ENCODE measurements around the gene NRXN3.

Gene NRXN3

GRCh38 chr14:78141590-78141989 is 28.6 kb upstream of the NRXN3 start:
- Histone ChIP-seq H3K27me3 (ENCODE audit: control insufficient read depth in 5 of 5, insufficient read depth in 4 of 5, low read length in 5 of 5) (no peaks in the 10 kb centered on the region), H3K4me1 (ENCODE audit: control insufficient read depth in 5 of 5, insufficient read depth in 5 of 5, low read length in 5 of 5) (no peaks in the 10 kb centered on the region), H3K4me3 (ENCODE audit: low read depth in 1 of 5, low read length in 5 of 5) (no peak overlapping the region), H3K36me3 (ENCODE audit: control insufficient read depth in 5 of 5, insufficient read depth in 5 of 5, low read length in 5 of 5) (no peaks in the 10 kb centered on the region), H3K27ac (ENCODE audit: low read depth, low read length) (no peak overlapping the region), H3K9ac (ENCODE audit: low read length in 5 of 5) (no peak overlapping the region), H3K9me3 (ENCODE audit: control insufficient read depth in 5 of 5, low read length in 5 of 5) (peaks cover 0 to 3% (median 0%) of the 10 kb centered on the region in 5 donors)

DNA sequence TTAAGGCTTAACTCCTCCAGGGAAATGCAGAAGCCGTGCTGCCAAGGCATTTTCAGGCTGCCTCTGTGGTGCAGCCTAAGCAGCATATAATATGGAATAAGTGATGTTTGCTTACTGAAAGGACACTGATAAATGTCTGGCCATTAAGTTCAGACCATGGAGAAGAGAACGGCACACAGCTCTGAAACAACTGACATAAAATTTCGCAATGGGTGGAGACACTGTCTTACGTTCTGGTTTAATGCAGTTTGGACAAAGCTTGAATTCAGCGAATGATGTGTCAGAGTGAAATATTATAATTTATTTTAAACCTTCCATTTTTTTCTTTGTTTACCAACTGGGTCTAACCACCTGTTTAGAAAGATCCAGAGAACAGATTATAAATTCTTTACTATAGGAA is 27.2 kb upstream of the NRXN3 start:
- Histone ChIP-seq H3K27me3 (ENCODE audit: control insufficient read depth in 5 of 5, insufficient read depth in 4 of 5, low read length in 5 of 5) (no peaks in the 10 kb centered on the region), H3K9me3 (ENCODE audit: control insufficient read depth in 5 of 5, low read length in 5 of 5) (no peaks in the 10 kb centered on the region), H3K4me3 (ENCODE audit: low read depth in 1 of 5, low read length in 5 of 5) (no peak overlapping the region), H3K36me3 (ENCODE audit: control insufficient read depth in 5 of 5, insufficient read depth in 5 of 5, low read length in 5 of 5) (no peaks in the 10 kb centered on the region), H3K27ac (ENCODE audit: low read depth, low read length) (no peak overlapping the region), H3K9ac (ENCODE audit: low read length in 5 of 5) (no peak overlapping the region), H3K4me1 (ENCODE audit: control insufficient read depth in 5 of 5, insufficient read depth in 5 of 5, low read length in 5 of 5) (no peaks in the 10 kb centered on the region)

DNA sequence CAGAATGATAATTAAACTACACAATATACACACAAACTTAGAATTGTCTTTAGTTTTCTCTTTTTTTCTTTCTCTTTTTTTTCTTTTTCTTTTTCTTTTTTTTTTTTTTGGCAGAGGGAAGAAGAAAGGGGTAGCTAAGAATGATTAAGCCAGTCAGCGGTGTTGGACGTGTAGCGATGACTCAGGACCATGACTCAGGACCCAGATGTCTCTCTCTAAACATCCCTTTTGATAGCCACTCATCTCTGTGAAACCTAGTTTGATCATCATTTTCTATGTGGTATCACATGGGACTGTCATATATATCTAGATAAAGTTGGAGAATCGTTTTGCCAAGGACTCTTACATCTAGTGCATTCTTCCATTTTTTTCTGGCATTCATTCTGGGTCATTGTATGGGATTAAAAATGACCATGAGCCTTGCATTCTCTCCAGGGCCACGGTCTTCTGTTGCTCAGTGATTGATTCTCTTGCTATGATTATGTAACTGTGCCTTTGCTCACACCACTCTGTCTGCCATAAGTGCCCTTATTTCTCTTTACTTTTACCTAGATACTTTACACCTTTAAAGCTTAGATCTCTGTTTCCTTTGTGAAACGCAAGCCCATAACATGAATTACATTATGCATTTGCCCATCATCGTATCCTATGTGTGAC is 26.6 kb upstream of the NRXN3 start:
- no peak overlapping the region for H3K27ac ChIP-seq (ENCODE audit: low read depth, low read length)
- H3K9me3 ChIP-seq (ENCODE audit: control insufficient read depth in 5 of 5, low read length in 5 of 5), result no peaks in the 10 kb centered on the region

DNA sequence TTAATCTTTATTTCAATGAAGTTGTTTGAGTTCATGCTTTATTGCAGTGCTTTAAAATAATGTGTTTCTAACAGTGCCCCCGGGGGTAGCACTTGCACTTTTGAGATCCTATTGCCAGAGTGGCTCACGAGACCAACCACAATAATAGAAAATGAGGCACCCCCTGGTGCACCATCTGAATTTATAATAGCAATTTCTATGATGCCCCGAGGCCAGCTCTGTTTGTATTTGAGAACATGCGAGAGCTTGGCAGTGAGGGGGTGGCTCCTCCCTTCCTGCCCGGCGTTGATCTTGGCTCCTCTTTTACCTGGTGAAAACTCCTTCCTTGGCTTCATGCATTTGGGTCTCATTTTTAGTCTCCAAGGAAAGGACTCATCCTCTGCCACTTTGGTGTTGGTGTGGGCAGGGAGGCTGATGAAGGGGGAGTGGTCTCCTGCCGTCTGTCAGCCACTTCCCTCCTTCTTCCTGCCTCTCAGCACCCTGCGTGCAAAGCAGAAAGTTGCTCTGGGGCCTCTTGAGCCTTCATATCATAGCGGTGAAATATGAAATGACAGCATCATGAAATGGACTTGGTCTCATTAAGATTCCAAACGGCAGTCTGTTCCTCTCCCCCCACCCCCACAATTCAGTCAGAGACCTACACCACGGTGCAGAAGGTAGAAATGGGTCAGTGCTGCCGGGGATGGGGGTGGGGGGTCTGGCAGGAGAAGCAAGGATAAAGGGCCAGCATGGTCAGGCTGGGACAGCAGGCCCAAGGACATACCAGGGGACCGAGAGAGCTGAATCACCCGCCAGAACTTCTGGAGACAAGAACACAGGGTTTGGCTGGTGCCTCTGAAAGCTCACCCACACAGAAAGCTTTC is 17.7 kb upstream of the NRXN3 start:
- Histone ChIP-seq H3K27ac (ENCODE audit: low read depth, low read length) (no peak overlapping the region), H3K36me3 (ENCODE audit: control insufficient read depth in 5 of 5, insufficient read depth in 5 of 5, low read length in 5 of 5) (no peaks in the 10 kb centered on the region), H3K9ac (ENCODE audit: low read length in 5 of 5) (no peak overlapping the region), H3K4me3 (ENCODE audit: low read depth in 1 of 5, low read length in 5 of 5) (no peak overlapping the region), H3K27me3 (ENCODE audit: control insufficient read depth in 5 of 5, insufficient read depth in 4 of 5, low read length in 5 of 5) (peaks cover 0 to 3% (median 0%) of the 10 kb centered on the region in 5 donors), H3K9me3 (ENCODE audit: control insufficient read depth in 5 of 5, low read length in 5 of 5) (no peaks in the 10 kb centered on the region), H3K4me1 (ENCODE audit: control insufficient read depth in 5 of 5, insufficient read depth in 5 of 5, low read length in 5 of 5) (no peaks in the 10 kb centered on the region)

More for the DNA sequence above, 26.6 kb upstream of the NRXN3 start:
- H3K36me3 ChIP-seq (ENCODE audit: control insufficient read depth in 5 of 5, insufficient read depth in 5 of 5, low read length in 5 of 5), result no peaks in the 10 kb centered on the region
- no peak overlapping the region for H3K4me3 ChIP-seq (ENCODE audit: low read depth in 1 of 5, low read length in 5 of 5)
- H3K9ac ChIP-seq (ENCODE audit: low read length in 5 of 5), result no peak overlapping the region
- no peaks in the 10 kb centered on the region for H3K27me3 ChIP-seq (ENCODE audit: control insufficient read depth in 5 of 5, insufficient read depth in 4 of 5, low read length in 5 of 5)
- H3K4me1 ChIP-seq (ENCODE audit: control insufficient read depth in 5 of 5, insufficient read depth in 5 of 5, low read length in 5 of 5), result no peaks in the 10 kb centered on the region

- no peaks in the 10 kb centered on the region for H3K4me1 ChIP-seq (ENCODE audit: control insufficient read depth in 5 of 5, insufficient read depth in 5 of 5, low read length in 5 of 5)
- no peaks in the 10 kb centered on the region for H3K9me3 ChIP-seq (ENCODE audit: control insufficient read depth in 5 of 5, low read length in 5 of 5)
- H3K4me3 ChIP-seq (ENCODE audit: low read depth in 1 of 5, low read length in 5 of 5), result no peak overlapping the region
- no peak overlapping the region for H3K9ac ChIP-seq (ENCODE audit: low read length in 5 of 5)
- no peak overlapping the region for H3K27ac ChIP-seq (ENCODE audit: low read depth, low read length)
- peaks cover 0 to 3% (median 0%) of the 10 kb centered on the region in 5 donors for H3K27me3 ChIP-seq (ENCODE audit: control insufficient read depth in 5 of 5, insufficient read depth in 4 of 5, low read length in 5 of 5)
- no peaks in the 10 kb centered on the region for H3K36me3 ChIP-seq (ENCODE audit: control insufficient read depth in 5 of 5, insufficient read depth in 5 of 5, low read length in 5 of 5)
Measured at GRCh38 chr14:78153064-78153341, 17.2 kb upstream of the NRXN3 start.

- Histone ChIP-seq H3K27ac (ENCODE audit: low read depth, low read length) (no peak overlapping the region), H3K9me3 (ENCODE audit: control insufficient read depth in 5 of 5, low read length in 5 of 5) (no peaks in the 10 kb centered on the region), H3K9ac (ENCODE audit: low read length in 5 of 5) (no peak overlapping the region), H3K4me3 (ENCODE audit: low read depth in 1 of 5, low read length in 5 of 5) (no peak overlapping the region), H3K36me3 (ENCODE audit: control insufficient read depth in 5 of 5, insufficient read depth in 5 of 5, low read length in 5 of 5) (no peaks in the 10 kb centered on the region), H3K4me1 (ENCODE audit: control insufficient read depth in 5 of 5, insufficient read depth in 5 of 5, low read length in 5 of 5) (no peaks in the 10 kb centered on the region), H3K27me3 (ENCODE audit: control insufficient read depth in 5 of 5, insufficient read depth in 4 of 5, low read length in 5 of 5) (peaks cover 0 to 3% (median 0%) of the 10 kb centered on the region in 5 donors)
Measured at GRCh38 chr14:78154827-78155226, 15.3 kb upstream of the NRXN3 start.

GRCh38 chr14:78156196-78156595 is 14.0 kb upstream of the NRXN3 start:
- no peaks in the 10 kb centered on the region for H3K27me3 ChIP-seq (ENCODE audit: control insufficient read depth in 5 of 5, insufficient read depth in 4 of 5, low read length in 5 of 5)
- H3K36me3 ChIP-seq (ENCODE audit: control insufficient read depth in 5 of 5, insufficient read depth in 5 of 5, low read length in 5 of 5), result no peaks in the 10 kb centered on the region
- no peaks in the 10 kb centered on the region for H3K9me3 ChIP-seq (ENCODE audit: control insufficient read depth in 5 of 5, low read length in 5 of 5)
- H3K4me1 ChIP-seq (ENCODE audit: control insufficient read depth in 5 of 5, insufficient read depth in 5 of 5, low read length in 5 of 5), result no peaks in the 10 kb centered on the region
- H3K9ac ChIP-seq (ENCODE audit: low read length in 5 of 5), result no peak overlapping the region
- no peak overlapping the region for H3K27ac ChIP-seq (ENCODE audit: low read depth, low read length)
- H3K4me3 ChIP-seq (ENCODE audit: low read depth in 1 of 5, low read length in 5 of 5), result no peak overlapping the region

GRCh38 chr14:78157494-78158437 is 12.4 kb upstream of the NRXN3 start:
- Histone ChIP-seq H3K4me1 (ENCODE audit: control insufficient read depth in 5 of 5, insufficient read depth in 5 of 5, low read length in 5 of 5) (no peaks in the 10 kb centered on the region), H3K9me3 (ENCODE audit: control insufficient read depth in 5 of 5, low read length in 5 of 5) (no peaks in the 10 kb centered on the region), H3K36me3 (ENCODE audit: control insufficient read depth in 5 of 5, insufficient read depth in 5 of 5, low read length in 5 of 5) (no peaks in the 10 kb centered on the region), H3K27ac (ENCODE audit: low read depth, low read length) (no peak overlapping the region), H3K4me3 (ENCODE audit: low read depth in 1 of 5, low read length in 5 of 5) (no peak overlapping the region), H3K9ac (ENCODE audit: low read length in 5 of 5) (no peak overlapping the region), H3K27me3 (ENCODE audit: control insufficient read depth in 5 of 5, insufficient read depth in 4 of 5, low read length in 5 of 5) (peaks cover 0 to 4% (median 0%) of the 10 kb centered on the region in 5 donors)

GRCh38 chr14:78162202-78162601 is 8.0 kb upstream of the NRXN3 start:
- Histone ChIP-seq H3K4me3 (ENCODE audit: low read depth in 1 of 5, low read length in 5 of 5) (no peak overlapping the region), H3K4me1 (ENCODE audit: control insufficient read depth in 5 of 5, insufficient read depth in 5 of 5, low read length in 5 of 5) (no peaks in the 10 kb centered on the region), H3K27ac (ENCODE audit: low read depth, low read length) (no peak overlapping the region), H3K27me3 (ENCODE audit: control insufficient read depth in 5 of 5, insufficient read depth in 4 of 5, low read length in 5 of 5) (peaks cover 0 to 9% (median 4%) of the 10 kb centered on the region in 5 donors), H3K36me3 (ENCODE audit: control insufficient read depth in 5 of 5, insufficient read depth in 5 of 5, low read length in 5 of 5) (no peaks in the 10 kb centered on the region), H3K9me3 (ENCODE audit: control insufficient read depth in 5 of 5, low read length in 5 of 5) (no peaks in the 10 kb centered on the region), H3K9ac (ENCODE audit: low read length in 5 of 5) (no peak overlapping the region)
